Dendritic cell treated with granulocyte-macrophage colony-stimulating factor and Interleukin-4, amounts not matched to agents 40 ng/mL and 50 ng/mL, for 4 days (primary cell): ENCODE results near the gene CLEC3B.
"Not testable (repeated sequence)": the region's sequence is repeated elsewhere in the genome, so short reads cannot be mapped to it uniquely, and the experiment has no call there.

Experiments
- H3K27ac Mint-ChIP-seq: one replicate; pipeline ENCODE4 v1.8.0; 2022; ENCODE audit warnings: mild to moderate bottlenecking, mixed read lengths
- H3K27me3 Mint-ChIP-seq: one replicate; pipeline ENCODE4 v1.8.0; 2022; ENCODE audit warnings: mild to moderate bottlenecking, mixed read lengths
- H3K36me3 Mint-ChIP-seq: one replicate; pipeline ENCODE4 v1.8.0; 2022; ENCODE audit warnings: low read depth, mixed read lengths
- H3K4me1 Mint-ChIP-seq: one replicate; pipeline ENCODE4 v1.8.0; 2022; ENCODE audit warnings: low read depth, mixed read lengths
- H3K4me3 Mint-ChIP-seq: one replicate; pipeline ENCODE4 v1.8.0; 2022; ENCODE audit warnings: mild to moderate bottlenecking, moderate library complexity, mixed read lengths
- H3K9me3 Mint-ChIP-seq: one replicate; pipeline ENCODE4 v1.8.0; 2022; ENCODE audit warnings: mixed read lengths
- intact Hi-C: fragments of 100-400 bp; cut with micrococcal nuclease; formaldehyde crosslinking; loops from one replicate; pipeline ENCODE4 v1.15.0; 2022

CLEC3B gene

DNA sequence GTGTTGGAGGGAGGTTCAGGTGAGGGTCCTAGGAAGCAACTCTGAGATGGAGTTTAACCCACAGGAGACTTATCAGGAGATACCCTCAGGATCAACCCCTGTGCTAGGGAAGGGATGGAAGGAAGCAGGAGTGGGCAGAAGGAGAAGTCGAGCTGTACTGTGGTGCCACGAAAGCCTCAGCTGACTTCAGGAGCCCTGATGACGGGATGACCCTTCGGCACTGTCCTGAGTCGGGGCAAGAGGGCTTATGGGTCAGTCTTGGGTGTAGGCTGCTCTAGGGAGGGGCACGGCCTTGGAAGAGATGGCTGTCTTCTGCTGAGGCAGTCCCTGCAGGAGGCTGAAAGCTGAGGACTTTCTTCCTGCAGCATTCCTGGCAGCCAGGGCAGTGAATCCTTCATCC lies 7.7 kb downstream of the CLEC3B start:
- Mint-ChIP-seq H3K27ac (peak overlapping the region; percentile 99), H3K4me1 (peaks cover 77% of the 10 kb centered on the region), H3K27me3 (peaks cover 2% of the 10 kb centered on the region), H3K9me3 (no peaks in the 10 kb centered on the region), H3K4me3 (no peak overlapping the region), H3K36me3 (no peaks in the 10 kb centered on the region)
- intact Hi-C loops, result loop anchor here (10.0 kb wide), 1 partner anchor 631 kb away; no protein-coding TSS in a partner anchor

DNA sequence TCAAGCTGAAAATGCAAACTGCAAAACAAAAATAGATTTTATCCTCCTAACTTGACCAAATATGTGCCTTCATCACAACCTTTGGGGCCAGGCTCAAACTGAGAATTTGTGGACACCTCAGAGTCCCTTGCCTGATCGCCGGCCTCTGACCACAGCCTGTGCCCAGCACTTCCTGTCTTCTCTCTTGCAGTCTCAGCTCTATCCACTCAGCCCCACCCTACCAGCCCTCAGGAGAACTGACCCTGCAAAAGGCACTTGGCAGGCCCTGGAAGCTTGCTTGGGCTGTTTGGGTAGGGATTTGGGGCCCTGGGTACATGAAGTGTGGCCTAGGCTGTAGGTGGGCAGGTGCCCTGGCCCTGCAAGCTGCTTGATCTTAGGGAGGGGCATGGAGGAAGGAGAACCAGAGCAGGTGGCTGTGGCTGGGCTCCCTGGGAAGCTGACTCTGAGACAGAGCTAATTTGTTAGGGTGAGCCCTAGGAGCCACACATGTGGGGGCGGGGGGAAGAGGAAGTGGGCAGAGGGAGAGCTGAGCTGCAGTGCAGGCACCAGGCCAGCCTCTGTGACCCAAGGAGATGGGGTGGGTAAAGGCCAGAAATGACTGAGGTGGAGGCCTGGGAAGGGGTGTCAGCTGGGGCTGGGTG lies 8.6 kb downstream of the CLEC3B start:
- H3K27ac Mint-ChIP-seq, result peak overlapping the region; percentile 99

DNA sequence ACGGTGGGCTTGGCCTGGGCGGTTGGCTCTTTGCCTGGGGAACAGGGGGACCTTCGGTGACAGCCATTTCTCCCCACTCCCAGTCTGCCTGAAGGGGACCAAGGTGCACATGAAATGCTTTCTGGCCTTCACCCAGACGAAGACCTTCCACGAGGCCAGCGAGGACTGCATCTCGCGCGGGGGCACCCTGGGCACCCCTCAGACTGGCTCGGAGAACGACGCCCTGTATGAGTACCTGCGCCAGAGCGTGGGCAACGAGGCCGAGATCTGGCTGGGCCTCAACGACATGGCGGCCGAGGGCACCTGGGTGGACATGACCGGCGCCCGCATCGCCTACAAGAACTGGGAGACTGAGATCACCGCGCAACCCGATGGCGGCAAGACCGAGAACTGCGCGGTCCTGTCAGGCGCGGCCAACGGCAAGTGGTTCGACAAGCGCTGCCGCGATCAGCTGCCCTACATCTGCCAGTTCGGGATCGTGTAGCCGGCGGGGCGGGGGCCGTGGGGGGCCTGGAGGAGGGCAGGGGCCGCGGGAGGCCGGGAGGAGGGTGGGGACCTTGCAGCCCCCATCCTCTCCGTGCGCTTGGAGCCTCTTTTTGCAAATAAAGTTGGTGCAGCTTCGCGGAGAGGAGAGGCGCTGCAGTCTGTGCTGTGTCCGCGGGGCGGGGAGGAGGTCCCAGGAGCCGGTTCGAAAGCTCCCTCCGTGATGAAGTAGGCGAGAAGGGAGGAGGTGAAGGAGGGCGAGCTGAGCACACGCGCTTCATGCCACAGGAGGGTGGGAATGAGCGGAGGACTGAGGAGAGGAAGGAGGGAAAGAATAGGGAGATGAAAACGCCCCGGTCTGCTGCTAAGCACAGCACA lies 9.6 kb downstream of the CLEC3B start:
- peaks cover 59% of the 10 kb centered on the region for H3K4me1 Mint-ChIP-seq
- H3K27ac Mint-ChIP-seq, result peak overlapping the region; percentile 99

More for the DNA sequence above, 8.6 kb downstream of the CLEC3B start:
- intact Hi-C loops, result loop anchor here (5.0 to 10.0 kb wide), 2 partner anchors 193 to 630 kb away; partner anchors contain the start of gene TMEM158
- peaks cover 69% of the 10 kb centered on the region for H3K4me1 Mint-ChIP-seq
- H3K36me3 Mint-ChIP-seq, result no peaks in the 10 kb centered on the region
- H3K4me3 Mint-ChIP-seq, result peak overlapping the region; percentile 80
- H3K9me3 Mint-ChIP-seq, result no peaks in the 10 kb centered on the region
- peaks cover 2% of the 10 kb centered on the region for H3K27me3 Mint-ChIP-seq

DNA sequence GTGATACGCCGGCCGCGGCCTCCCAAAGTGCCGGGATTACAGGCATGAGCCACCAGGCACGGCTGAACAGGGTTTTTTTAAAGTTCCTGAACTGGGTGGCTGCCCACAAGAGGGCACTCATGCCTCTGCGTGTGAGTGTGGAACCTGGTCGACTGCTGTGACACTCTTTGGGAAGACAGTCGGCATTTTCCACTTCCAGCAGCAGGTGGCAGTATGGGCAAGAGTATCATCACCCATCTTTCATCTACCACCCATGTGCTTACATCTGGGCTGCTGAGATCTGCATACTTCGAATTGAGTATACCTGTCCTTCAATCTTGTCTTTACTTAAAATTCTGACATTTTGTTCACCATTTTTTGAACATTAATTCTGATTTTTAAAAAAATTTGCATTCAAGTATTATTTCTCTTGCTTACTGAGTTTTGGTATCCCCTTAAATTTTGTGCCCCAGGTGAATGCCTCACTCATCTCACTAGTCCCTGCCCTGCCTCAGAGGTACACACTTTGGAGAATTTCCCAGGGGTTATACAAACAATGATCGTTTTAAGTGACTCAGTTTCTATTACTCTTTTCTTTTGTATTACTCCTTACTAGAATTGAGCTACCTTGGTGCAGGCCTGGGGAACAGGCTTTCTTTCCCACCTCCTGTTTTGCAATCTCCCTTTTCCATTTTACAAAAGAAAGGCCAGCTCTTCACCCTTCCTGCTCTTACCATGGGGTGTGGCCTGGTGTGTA lies 11.8 kb downstream of the CLEC3B start:
- intact Hi-C loops, result loop anchor here (2.0 to 10.0 kb wide), 3 partner anchors 189 to 627 kb away; partner anchors contain the start of gene TMEM158
- Mint-ChIP-seq H3K4me1 (peaks cover 62% of the 10 kb centered on the region), H3K27ac (peak overlapping the region; percentile 99)

More for the DNA sequence above, 9.6 kb downstream of the CLEC3B start:
- no peaks in the 10 kb centered on the region for H3K9me3 Mint-ChIP-seq
- H3K36me3 Mint-ChIP-seq, result no peaks in the 10 kb centered on the region
- peaks cover 2% of the 10 kb centered on the region for H3K27me3 Mint-ChIP-seq
- H3K4me3 Mint-ChIP-seq, result peak overlapping the region; percentile 80
- intact Hi-C loops, result loop anchor here (5.0 to 10.0 kb wide), 2 partner anchors 192 to 629 kb away; partner anchors contain the start of gene TMEM158

DNA sequence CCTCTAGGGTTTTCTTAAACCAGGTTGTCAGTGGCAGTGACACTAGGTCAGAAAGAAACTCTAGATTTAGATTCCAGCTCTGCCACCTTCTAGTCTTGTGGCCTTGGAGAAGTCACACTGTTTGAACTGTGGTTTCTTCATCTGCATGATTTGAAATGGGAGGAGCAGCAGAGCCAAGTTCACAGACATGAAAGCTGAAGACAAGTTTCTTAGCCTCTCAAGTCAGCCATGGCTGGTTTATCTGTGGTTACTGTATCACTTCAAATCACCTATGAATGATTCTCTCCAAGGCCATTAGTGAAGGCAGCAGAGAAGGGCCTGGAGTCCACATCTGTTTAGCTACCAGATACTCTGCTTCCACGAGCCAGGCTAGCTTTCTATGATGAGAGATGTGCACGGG lies 15.6 kb downstream of the CLEC3B start:
- Mint-ChIP-seq H3K36me3 (no peaks in the 10 kb centered on the region), H3K4me3 (no peak overlapping the region), H3K9me3 (no peaks in the 10 kb centered on the region)

More for the DNA sequence above, 11.8 kb downstream of the CLEC3B start:
- Mint-ChIP-seq H3K27me3 (peaks cover 2% of the 10 kb centered on the region), H3K36me3 (no peaks in the 10 kb centered on the region), H3K4me3 (no peak overlapping the region), H3K9me3 (no peaks in the 10 kb centered on the region)

DNA sequence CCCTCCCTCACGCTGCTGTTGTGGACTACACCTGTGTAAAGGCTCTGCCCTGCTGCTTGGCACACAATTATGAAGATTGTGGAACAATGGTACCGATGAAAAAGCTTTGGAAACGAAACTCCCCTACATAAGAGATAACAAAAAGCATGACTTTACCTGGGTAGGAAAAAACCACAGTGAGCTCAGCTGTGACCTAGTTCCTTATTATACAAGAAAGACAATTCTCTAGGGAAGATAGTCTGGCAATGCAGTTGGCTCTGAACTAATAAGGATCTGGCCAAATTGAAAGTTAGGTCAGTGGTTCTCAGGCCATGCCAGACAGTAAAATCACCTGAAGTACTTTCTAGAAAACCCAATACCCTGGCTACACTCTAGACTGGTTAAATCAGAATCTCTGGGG lies 16.1 kb downstream of the CLEC3B start:
- no peaks in the 10 kb centered on the region for H3K9me3 Mint-ChIP-seq

More for the DNA sequence above, 15.6 kb downstream of the CLEC3B start:
- Mint-ChIP-seq H3K27ac (peak overlapping the region; percentile 27), H3K4me1 (peaks cover 51% of the 10 kb centered on the region), H3K27me3 (no peaks in the 10 kb centered on the region)
- intact Hi-C loops, result loop anchor here (5.0 kb wide), 1 partner anchor 96 kb away; no protein-coding TSS in a partner anchor

DNA sequence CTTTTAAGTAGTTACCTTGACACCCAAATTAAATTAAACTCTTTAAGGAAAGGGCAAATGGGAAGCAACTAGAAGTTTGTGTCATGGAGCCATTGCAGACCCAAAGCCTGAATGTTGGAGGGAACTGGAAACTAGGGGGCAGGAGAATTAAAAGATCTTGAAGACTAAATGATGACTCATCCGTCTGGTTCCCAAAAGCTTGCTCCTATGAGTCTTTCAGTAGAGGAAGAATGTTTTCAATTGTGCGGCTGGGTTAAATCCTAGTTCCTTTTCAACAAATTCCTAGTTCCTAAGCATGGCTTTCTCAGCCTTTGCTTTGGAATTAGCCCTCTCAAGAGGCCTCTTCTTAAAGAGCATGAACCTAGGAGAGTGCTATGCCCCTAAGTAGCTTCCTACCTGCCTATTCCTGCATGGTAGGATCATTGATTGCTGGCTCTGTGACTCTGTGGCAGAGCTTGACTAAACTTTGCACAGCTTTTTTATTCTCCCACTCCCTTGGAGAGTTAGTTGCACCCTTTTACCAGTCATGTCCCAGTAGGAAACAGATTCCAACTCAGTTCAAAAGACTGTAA lies 17.7 kb downstream of the CLEC3B start:
- Mint-ChIP-seq H3K27me3 (peaks cover 8% of the 10 kb centered on the region), H3K4me1 (peaks cover 44% of the 10 kb centered on the region), H3K27ac (peak overlapping the region; percentile 66), H3K4me3 (no peak overlapping the region), H3K9me3 (no peaks in the 10 kb centered on the region), H3K36me3 (no peaks in the 10 kb centered on the region)
- intact Hi-C loops, result loop anchor here (5.0 kb wide), 1 partner anchor 93 kb away; no protein-coding TSS in a partner anchor

More for the DNA sequence above, 16.1 kb downstream of the CLEC3B start:
- Mint-ChIP-seq H3K27ac (peak overlapping the region; percentile 27), H3K4me1 (peaks cover 46% of the 10 kb centered on the region), H3K36me3 (no peaks in the 10 kb centered on the region), H3K4me3 (no peak overlapping the region), H3K27me3 (peaks cover 3% of the 10 kb centered on the region)
- intact Hi-C loops, result loop anchor here (5.0 kb wide), 1 partner anchor 95 kb away; no protein-coding TSS in a partner anchor

DNA sequence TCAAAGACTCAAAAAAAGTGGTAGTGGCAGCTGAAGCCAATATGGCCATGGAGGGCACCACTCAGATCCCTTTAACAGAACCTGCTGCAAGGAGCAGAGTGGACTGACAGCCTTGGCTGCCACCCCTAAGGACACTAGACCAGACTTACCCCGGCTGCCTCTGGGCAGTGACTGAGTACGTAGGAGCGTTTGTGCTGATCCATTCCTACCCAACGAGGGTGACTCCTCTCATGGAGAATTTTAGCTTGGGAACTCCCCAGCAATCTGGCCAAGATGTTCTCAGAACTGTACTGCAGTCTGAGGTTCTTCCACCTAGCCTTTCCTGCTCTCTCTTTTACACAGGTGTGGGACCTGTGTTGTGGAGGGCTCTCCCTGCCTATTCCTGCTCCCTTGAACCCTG lies 22.1 kb downstream of the CLEC3B start:
- Mint-ChIP-seq H3K36me3 (no peaks in the 10 kb centered on the region), H3K4me3 (no peak overlapping the region), H3K27me3 (peaks cover 11% of the 10 kb centered on the region), H3K9me3 (no peaks in the 10 kb centered on the region), H3K4me1 (peaks cover 64% of the 10 kb centered on the region), H3K27ac (no peak overlapping the region)
- intact Hi-C loops, result no loop called here

DNA sequence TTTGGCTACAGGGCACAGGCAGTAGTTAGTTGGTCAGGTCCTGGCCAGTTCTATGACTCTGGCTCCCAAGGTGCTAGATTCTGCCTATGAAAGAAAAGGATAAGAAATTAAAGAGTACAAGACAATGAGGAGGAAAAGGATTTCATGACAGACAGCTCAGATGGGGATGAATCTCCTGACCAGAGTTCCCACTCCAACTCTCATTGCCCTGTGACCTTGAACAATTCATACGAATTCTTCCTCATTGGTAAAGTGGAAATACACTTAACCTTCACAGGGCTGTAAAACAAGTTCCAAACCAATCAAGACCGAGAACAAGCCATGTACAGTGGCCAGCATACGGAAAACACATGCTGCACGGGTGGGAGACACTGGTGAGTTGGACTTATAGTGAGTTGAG lies 23.7 kb downstream of the CLEC3B start:
- Mint-ChIP-seq H3K4me3 (no peak overlapping the region), H3K27ac (peak overlapping the region; percentile 8), H3K4me1 (peaks cover 66% of the 10 kb centered on the region), H3K27me3 (peaks cover 11% of the 10 kb centered on the region), H3K36me3 (no peaks in the 10 kb centered on the region), H3K9me3 (no peaks in the 10 kb centered on the region)
- intact Hi-C loops, result no loop called here

DNA sequence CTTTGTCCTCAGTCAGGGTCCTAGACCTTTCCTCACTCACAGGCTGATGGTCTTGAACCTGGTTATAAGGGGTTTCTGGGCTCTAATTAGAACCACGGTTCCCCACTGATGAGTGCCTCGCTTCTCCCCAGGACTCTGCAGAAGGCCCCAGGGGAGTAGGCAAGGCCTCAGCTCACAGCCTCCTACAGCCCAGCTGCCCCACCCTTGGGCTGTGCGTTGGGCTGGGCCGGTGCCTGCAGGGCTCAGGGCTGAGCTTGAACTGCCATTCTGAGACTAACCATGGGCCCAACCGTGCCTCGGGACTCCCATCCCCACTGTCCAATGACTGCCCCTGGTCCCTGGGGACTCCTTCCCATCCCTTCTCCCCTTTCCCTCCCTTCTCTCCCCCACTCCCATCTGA lies 25.6 kb downstream of the CLEC3B start:
- peak overlapping the region; percentile 25 for H3K27ac Mint-ChIP-seq
- H3K4me1 Mint-ChIP-seq, result peaks cover 58% of the 10 kb centered on the region
- intact Hi-C loops, result no loop called here
- no peaks in the 10 kb centered on the region for H3K9me3 Mint-ChIP-seq
- no peaks in the 10 kb centered on the region for H3K36me3 Mint-ChIP-seq
- H3K4me3 Mint-ChIP-seq, result no peak overlapping the region
- H3K27me3 Mint-ChIP-seq, result peaks cover 11% of the 10 kb centered on the region

DNA sequence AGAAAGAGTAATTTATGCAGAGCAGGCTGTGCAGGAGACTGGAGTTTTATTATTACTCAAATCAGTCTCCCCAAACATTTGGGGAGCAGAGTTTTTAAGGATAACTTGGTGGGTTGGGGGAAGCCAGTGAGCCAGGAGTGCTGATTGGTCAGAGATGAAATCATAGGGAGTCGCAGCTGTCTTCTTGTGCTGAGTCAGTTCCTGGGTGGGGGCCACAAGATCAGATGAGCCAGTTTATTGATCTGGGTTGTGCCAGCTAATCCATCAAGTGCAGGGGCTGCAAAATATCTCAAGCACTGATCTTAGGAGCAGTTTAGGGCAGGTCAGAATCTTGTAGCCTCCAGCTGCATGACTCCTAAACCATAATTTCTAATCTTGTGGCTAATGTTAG lies 27.7 kb downstream of the CLEC3B start:
- H3K36me3 Mint-ChIP-seq, H3K9me3 Mint-ChIP-seq, H3K27ac Mint-ChIP-seq, H3K27me3 Mint-ChIP-seq, intact Hi-C loops, H3K4me3 Mint-ChIP-seq: not testable (repeated sequence)
- H3K4me1 Mint-ChIP-seq, result peaks cover 77% of the 10 kb centered on the region

DNA sequence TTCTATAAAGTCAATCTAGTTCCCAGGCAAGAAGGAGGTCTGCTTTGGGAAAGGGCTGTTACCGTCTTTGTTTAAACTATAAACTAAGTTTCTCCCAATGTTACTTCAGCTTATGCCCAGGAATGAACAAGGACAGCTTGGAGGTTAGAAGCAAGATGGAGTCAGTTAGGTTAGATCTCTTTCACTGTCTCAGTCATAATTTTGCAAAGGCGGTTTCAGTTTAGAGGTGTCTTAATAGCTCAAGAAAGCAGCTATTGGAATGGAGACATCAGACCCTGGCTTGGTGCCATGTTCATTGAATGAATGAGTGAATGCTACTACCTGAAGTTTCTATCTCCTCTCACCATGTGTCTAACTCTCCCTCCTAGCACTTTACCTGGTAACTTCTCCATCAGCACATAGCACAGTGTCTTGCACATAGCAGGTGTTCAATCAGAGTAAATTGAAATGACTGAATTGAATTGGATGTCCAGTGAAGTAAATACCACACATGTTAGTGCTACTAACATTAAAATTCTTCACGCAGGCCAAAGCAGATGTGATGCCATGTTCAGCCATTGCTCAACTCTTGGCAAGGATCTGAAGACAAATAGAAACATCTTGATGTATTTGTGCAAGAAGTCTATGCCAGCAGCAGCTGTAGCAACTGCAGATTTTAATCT lies 28.2 kb downstream of the CLEC3B start:
- H3K9me3 Mint-ChIP-seq, result no peaks in the 10 kb centered on the region
- H3K27me3 Mint-ChIP-seq, result peaks cover 1% of the 10 kb centered on the region
- intact Hi-C loops, result no loop called here
- H3K4me1 Mint-ChIP-seq, result peaks cover 73% of the 10 kb centered on the region
- no peak overlapping the region for H3K4me3 Mint-ChIP-seq
- H3K36me3 Mint-ChIP-seq, result no peaks in the 10 kb centered on the region
- H3K27ac Mint-ChIP-seq, result no peak overlapping the region

DNA sequence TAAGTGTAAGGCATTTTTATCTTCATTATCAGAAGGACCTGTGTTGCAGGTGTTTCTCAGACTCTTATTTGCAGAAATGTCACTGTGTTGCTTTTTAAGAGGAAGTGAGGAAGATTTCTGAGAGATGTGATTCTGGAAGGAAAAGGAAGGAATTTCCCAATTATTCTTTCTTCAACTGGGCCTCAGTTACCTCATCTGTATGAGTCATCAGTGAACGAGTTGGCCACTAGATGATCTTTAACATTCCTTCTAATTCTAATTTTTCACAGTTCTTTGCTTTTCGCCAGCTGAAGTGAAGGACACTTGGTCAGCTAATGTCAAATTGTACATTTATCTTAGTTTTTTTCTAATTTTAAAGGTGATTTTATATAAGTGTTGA lies 28.9 kb downstream of the CLEC3B start:
- intact Hi-C loops, result loop anchor here (5.0 kb wide), 1 partner anchor 157 kb away; no protein-coding TSS in a partner anchor
- peaks cover 1% of the 10 kb centered on the region for H3K27me3 Mint-ChIP-seq

More for the DNA sequence above, 28.9 kb downstream of the CLEC3B start:
- H3K4me3 Mint-ChIP-seq, result no peak overlapping the region
- H3K36me3 Mint-ChIP-seq, result no peaks in the 10 kb centered on the region
- no peak overlapping the region for H3K27ac Mint-ChIP-seq
- H3K4me1 Mint-ChIP-seq, result peaks cover 66% of the 10 kb centered on the region
- no peaks in the 10 kb centered on the region for H3K9me3 Mint-ChIP-seq
